ENCODE results near the gene ARHGEF1.

Gene ARHGEF1

GRCh38 chr19:41917676-41918075 lies 34.7 kb downstream of the ARHGEF1 start:
- DNase-seq (ENCODE audit: low spot score) = no peak
- TF ChIP-seq CTCF (IDR thresholded peaks at IDR 0.05; ENCODE audit: borderline replicate concordance, control extremely low read depth, extremely low read depth, insufficient read depth, missing control alignments) = no peak
- in situ Hi-C loops (cut with MboI; ENCODE audit: low sequenced_read_pairs, unreplicated experiment) = no loop called here

DNA sequence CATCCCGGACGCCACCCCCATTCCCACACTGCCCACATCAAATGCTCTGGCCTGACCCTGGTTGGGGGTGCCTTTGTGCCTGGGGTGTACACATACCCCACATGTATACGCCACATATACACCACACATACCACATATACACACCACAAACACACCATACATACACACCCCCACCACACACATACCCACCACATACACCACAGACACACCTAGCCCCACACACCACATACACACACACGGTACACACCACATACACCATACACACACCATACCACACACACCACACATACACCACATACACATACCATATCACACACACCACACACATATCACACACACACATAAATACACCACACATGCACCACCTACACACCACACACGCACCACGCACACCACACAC lies 35.1 kb downstream of the ARHGEF1 start:
- no peak for DNase-seq (ENCODE audit: low spot score)
- in situ Hi-C loops (cut with MboI; ENCODE audit: low sequenced_read_pairs, unreplicated experiment) = no loop called here
- no peak for TF ChIP-seq CTCF (IDR thresholded peaks at IDR 0.05; ENCODE audit: borderline replicate concordance, control extremely low read depth, extremely low read depth, insufficient read depth, missing control alignments)

DNA sequence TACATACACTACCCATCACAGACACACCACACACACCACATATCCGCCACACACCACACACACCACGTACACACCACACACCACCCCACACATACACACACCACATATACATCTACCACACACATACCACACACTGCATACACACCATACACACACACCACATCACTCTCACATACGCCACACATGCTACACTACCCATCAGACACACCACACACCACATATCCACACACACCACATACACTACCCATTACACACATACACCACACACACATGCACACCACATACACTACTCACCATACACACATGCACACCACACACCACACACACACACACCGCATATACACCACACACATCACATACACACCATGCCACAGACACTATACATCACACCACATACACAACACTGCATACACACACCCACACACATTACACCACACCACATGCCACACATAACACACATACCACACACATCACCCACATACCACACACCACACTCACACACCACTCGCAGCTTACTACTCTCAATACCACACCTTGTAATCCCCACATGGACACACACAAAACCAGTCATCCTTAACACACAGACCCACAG lies 35.8 kb downstream of the ARHGEF1 start:
- no peak for TF ChIP-seq CTCF (IDR thresholded peaks at IDR 0.05; ENCODE audit: borderline replicate concordance, control extremely low read depth, extremely low read depth, insufficient read depth, missing control alignments)
- no peak for DNase-seq (ENCODE audit: low spot score)
- in situ Hi-C loops (cut with MboI; ENCODE audit: low sequenced_read_pairs, unreplicated experiment) = no loop called here

DNA sequence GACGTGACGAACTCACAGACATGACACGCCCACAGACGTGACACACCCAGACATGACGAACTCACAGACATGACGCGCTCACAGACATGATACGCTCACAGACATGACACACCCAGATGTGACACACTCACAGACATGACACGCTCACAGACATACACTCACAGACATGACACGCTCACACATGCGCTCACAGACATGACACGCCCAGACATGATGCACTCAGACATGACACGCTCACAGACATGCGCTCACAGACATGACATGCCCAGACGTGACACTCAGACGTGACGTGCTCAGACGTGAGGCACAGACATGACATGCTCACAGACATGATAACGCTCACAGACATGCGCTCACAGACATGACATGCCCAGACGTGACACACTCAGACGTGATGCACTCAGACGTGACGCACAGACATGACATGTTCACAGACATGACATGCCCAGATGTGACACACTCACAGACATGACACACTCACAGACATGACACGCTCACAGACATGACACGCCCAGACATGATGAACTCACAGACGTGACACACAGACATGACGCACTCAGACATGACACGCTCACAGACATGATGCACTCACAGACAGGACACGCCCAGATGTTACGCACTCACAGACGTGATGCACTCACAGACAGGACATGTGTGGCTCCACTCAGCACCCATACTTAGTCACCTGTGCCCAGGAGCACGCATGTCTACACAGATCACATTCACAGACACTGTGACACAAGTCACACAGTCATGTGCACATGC lies 37.1 kb downstream of the ARHGEF1 start:
- DNase-seq (ENCODE audit: low spot score) = no peak
- in situ Hi-C loops (cut with MboI; ENCODE audit: low sequenced_read_pairs, unreplicated experiment) = no loop called here
- TF ChIP-seq CTCF (IDR thresholded peaks at IDR 0.05; ENCODE audit: borderline replicate concordance, control extremely low read depth, extremely low read depth, insufficient read depth, missing control alignments) = no peak

DNA sequence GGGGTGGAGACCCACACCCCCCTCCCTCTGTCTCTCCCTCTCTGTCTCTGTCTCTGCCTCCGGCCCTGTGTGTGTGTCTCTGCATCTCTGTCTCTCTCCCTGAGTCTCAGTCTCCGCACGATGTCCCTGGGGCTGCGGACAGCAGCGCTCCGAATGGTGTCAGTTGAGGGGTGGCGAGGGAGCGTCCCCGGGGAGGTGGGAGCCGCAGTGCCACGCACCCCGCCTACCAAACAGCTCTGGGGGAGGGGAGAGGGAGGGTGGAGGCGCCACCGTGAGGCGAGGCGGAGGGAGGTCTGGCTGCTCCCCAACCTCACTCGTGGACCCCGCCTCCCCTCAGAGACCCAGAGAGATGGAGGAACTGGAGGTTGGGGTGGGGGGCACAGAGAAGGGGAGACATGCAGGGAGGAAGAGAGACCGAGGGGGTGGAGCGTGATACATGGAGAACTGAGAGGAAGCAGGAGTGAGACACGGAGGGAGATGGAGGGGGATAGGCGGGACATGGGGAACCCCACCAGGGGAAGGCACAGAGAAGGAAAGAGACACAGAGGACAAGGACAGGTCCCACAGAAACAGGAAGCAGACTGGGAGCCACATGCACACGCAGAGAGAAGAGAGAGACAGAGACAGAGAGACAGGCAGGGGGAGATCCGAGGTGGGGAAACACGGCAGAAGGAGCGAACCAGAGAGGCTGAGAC lies 38.0 kb downstream of the ARHGEF1 start:
- DNase-seq (ENCODE audit: low spot score) = no peak
- in situ Hi-C loops (cut with MboI; ENCODE audit: low sequenced_read_pairs, unreplicated experiment) = no loop called here
- no peak for TF ChIP-seq CTCF (IDR thresholded peaks at IDR 0.05; ENCODE audit: borderline replicate concordance, control extremely low read depth, extremely low read depth, insufficient read depth, missing control alignments)

DNA sequence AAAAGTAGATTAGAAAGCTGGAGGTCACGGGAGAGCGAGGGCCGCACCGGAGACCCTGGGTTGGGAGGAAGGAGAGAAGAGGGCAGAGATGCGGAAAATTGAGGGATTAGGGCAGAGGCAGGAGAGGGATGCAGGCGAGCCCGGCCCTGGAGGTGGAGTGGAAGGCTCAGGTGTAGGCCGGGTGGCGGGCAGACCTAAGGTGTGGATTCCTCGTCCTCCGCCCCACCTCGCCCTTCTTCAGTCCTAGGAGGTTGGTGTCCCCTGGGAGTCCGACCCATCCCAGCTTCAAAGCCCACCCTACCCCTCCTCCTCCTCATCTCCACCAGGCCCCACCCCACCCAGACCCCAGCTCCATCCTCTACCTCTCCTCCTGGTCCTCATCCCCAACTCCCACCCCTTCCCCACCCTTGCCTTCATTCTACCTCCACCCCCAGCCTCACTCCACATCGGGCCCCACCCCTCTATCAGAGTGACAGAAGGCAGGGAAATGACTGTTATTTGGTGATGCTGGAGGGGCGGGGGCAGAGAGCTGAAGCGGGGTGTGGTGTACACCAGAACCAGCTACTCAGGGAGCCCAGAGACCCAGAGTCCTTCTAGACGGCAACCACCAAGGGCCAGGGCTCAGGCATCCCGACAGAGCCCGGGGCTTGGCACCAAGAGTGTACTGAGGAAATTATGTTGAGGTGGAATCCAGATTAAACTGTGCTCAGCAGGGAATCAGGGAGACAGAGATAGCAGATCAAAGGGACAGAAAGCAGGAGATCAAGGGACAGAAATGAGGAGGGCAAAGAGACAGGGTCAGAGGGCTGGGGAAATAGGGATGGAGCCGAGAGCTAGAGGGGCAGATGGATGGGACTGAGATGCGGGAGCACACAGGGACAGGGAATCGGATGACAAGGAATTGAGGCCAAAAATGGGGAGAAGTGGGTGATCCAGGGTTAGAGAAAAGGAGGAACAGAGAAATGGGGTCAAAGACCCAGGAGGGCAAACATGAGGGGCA lies 38.9 kb downstream of the ARHGEF1 start:
- no peak for DNase-seq (ENCODE audit: low spot score)
- in situ Hi-C loops (cut with MboI; ENCODE audit: low sequenced_read_pairs, unreplicated experiment) = no loop called here
- no peak for TF ChIP-seq CTCF (IDR thresholded peaks at IDR 0.05; ENCODE audit: borderline replicate concordance, control extremely low read depth, extremely low read depth, insufficient read depth, missing control alignments)

All from GM13976 (cell line).